Left renal cortex interstitium (tissue), 4 donors: ENCODE data around the gene PFKL. TPM values are rescaled to one million over a fixed set of nuclear protein-coding genes. Genes with fewer than 3 reads are reported as not detected.
A peak's percentile ranks its signal among the peaks of the same experiment; 100 is the strongest.
"Not testable (repeated sequence)": the region's sequence is repeated elsewhere in the genome, so short reads cannot be mapped to it uniquely, and the experiment has no call there.

ENCODE experiments used
- DNase-seq, 4 donors: peaks; one replicate each; pipeline ENCODE4 v3.0.0-alpha.2; 2013; ENCODE audit warnings: low read depth in 4 of 4, low spot score in 2 of 4, missing footprints in 1 of 4
- polyA plus RNA-seq, 4 donors: library from polyadenylated mRNA; unstranded; fragments of 120-200 nt; gene quantifications; one replicate each; pipeline ENCODE4 v1.2.1, GENCODE V29; 2013; ENCODE audit not compliant: insufficient read length in 4 of 4

The PFKL gene
- polyA plus RNA-seq, 4 donors, result 104 to 178 (median 157) TPM

GRCh38 chr21:44293551-44294231 lies 6.2 kb upstream of the PFKL start:
- DNase-seq, result no peak

- DNase-seq, result no peak
Observed at GRCh38 chr21:44294391-44295162, 5.3 kb upstream of the PFKL start.

DNA sequence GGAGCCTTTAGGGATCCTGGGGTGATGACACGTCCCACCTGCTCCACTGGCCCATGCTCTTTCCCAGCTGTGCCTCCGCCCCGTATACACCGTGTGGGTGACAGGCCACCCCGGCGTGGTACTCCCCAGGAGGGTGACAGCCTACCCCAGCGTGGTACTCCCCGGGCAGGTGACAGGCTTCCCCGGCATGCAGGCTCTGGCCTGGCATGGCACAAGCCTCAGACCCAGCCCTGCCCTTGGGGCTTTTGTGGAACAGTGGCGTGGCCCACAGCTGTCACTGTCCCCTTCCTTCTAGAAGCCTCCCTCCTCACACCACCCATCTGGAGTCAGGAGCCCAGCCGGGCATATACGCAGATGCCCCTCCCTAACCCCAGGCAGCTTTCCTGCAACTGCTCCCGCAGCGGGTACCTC lies 4.7 kb upstream of the PFKL start:
- no peak for DNase-seq

- DNase-seq, result no peak
Observed at GRCh38 chr21:44295646-44296045, 4.2 kb upstream of the PFKL start.

DNA sequence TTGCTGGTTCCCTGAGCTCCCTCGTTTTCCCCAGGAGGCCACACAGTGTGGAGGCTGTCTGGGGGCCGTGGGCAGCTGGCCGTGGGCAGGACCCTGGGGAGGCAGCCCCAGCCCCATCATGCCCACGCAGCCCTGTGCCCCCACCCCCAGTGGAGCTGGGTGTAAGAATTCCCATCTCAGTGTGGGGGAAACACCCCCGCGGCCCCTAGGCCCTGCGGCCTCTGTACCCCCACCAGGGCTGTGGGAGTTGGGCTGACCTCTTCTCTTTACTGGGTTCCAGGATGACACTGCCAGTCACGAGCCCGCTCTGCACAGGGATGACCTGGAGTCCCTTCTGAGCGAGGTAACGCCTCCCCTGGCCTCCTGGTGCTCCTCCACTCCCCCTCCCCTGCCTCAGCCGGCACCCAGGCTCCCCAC lies 3.7 kb upstream of the PFKL start:
- DNase-seq, result no peak

GRCh38 chr21:44296916-44297315 lies 2.9 kb upstream of the PFKL start:
- no peak for DNase-seq

- DNase-seq, result peak in 3 of 4 donors; percentile 27 to 81 (median 60)
Observed at GRCh38 chr21:44297525-44298290, 2.1 kb upstream of the PFKL start.

DNA sequence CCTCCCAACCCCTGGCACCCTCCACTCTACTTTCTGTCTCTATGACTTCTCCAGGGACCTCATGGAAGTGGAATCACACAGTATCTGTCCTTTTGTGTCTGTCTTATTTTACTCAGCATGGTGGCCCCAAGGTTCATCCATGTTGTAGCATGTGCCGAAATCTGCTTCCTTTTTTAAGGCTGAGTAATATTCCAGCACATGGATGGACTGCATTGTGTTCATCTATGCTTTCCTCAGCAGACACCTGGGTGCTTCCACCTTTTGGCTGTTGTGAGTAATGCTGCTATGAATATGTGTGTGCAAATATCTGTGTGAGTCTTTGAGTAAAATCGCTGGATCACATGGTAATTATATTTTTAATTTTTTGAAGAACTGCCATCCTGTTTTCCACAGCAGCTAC lies 1.6 kb upstream of the PFKL start:
- no peak for DNase-seq

DNA sequence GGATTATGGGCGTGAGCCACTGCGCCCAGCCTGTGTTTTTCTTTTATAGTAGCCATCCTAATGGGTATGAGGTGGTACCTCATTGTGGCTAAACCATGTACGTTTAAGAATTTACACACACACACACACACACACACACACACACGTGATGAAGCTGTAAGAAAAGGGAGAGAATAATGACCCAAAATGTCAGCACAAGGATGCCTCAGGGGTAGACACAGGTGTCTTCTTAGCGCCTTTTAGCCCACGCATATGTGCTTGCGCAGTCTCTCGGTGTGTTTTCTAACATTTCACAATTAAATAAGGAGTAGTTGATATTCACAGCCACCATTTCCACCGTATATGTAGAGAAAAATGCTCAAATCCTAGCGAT lies 782 bp upstream of the PFKL start:
- DNase-seq, result no peak

- peak in 1 of 4 donors; percentile 28 for DNase-seq
Observed at GRCh38 chr21:44300262-44300959, 558 bp downstream of the PFKL start.

DNA sequence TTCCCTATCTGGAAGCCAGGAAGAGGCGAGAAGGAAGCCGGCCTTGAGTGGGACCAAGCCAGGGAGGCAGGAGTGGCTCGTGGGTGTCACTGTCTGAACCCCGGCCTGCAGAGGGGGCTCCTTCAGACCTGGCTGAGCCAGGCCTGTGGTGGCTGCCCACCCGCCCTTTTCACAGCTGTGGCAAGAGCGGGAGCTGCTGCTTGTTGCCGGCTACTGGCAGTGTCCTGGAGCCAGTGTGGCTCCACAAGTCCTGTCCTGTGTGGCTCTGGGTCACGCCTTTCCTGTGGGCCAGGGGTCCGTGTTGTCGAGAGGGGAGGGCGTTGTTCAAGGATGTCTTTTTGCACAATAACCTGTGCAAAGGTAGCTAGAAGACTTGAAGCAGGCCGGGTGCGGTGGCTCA lies 1.3 kb downstream of the PFKL start:
- no peak for DNase-seq

GRCh38 chr21:44301961-44302406 lies 2.1 kb downstream of the PFKL start:
- no peak for DNase-seq

GRCh38 chr21:44302573-44303401 lies 2.9 kb downstream of the PFKL start:
- not testable (repeated sequence) for DNase-seq

- DNase-seq, result no peak
Observed at GRCh38 chr21:44303490-44303981, 3.7 kb downstream of the PFKL start.

DNA sequence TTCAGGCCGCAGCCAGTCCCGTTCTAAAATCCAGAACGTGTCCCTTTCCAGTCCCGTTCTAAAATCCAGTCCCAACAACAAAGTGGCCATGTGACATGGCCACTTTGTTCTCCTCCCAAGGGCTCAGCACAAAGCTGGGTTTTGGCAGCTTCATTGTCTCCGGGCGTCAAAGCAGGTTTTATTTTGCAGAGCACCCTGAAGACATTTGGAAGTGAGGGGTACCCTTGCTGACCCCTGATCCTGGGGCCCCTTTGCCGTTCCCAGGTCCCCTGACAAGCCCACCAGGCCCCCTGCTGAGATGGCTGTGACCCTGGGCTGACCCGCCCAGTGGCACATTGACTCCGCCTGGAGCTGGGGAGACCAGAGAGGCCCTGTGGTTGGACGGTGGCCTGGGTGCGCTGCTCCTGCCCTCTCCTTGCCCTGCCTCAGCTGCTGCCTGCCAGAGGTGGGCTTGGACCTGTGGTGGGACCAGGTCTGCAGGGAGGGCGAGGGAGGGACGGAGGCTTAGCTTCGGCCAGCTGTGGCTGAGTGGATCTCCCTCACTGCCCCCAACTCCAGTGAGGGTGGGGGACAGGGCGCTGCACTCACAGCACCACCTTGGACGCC lies 4.3 kb downstream of the PFKL start:
- DNase-seq, result no peak

GRCh38 chr21:44304877-44305293 lies 5.0 kb downstream of the PFKL start:
- DNase-seq, result no peak

DNA sequence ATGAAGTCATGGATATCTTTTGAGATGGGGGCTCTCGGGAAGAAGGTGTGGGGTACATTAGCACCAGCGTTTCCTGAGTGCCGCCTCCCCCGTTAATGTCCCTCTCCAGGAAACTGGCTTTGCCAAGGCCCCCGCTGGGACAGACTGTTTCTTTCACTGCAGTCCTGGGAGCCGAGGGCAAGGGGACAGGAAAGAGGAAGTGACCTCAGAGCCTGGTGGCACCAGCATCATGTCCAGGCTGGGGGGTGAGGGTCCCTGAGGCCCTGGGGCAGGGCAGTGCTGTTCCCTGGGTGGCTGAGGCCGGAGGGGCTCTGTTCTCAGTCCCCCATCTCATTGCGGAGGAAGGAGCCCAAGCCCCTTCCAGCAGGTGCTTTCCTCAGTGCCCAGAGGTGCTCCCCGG lies 5.8 kb downstream of the PFKL start:
- no peak for DNase-seq

GRCh38 chr21:44306936-44307704 lies 7.3 kb downstream of the PFKL start:
- DNase-seq, result no peak
